ENCODE results near the gene CYYR1.

DNA sequence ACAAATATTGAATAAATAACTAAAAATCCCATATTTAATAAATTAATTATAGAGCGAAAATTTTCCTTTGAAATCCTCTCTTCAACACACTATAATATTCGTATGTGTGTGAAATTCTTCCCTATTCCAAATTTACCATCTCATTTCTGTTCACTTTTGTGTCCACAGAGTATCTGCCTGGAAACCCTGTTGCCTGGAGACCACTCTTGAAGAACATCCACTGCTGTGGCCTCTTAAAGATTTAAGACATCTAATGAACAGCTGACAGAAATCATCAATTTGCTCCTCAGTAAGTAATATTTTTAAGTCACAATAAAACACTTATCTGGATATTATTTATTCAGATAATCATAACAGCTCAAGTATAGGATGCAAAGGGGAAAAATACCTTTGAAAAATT, 69.7 kb downstream of the CYYR1 start:
- TF ChIP-seq, protein P1, sequence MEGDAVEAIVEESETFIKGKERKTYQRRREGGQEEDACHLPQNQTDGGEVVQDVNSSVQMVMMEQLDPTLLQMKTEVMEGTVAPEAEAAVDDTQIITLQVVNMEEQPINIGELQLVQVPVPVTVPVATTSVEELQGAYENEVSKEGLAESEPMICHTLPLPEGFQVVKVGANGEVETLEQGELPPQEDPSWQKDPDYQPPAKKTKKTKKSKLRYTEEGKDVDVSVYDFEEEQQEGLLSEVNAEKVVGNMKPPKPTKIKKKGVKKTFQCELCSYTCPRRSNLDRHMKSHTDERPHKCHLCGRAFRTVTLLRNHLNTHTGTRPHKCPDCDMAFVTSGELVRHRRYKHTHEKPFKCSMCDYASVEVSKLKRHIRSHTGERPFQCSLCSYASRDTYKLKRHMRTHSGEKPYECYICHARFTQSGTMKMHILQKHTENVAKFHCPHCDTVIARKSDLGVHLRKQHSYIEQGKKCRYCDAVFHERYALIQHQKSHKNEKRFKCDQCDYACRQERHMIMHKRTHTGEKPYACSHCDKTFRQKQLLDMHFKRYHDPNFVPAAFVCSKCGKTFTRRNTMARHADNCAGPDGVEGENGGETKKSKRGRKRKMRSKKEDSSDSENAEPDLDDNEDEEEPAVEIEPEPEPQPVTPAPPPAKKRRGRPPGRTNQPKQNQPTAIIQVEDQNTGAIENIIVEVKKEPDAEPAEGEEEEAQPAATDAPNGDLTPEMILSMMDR (IDR thresholded peaks at IDR 0.05; ENCODE audit: low read depth, low read length, missing input control), result no peak
- TF ChIP-seq, protein P2, sequence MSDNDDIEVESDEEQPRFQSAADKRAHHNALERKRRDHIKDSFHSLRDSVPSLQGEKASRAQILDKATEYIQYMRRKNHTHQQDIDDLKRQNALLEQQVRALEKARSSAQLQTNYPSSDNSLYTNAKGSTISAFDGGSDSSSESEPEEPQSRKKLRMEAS (IDR thresholded peaks at IDR 0.05), result no peak
- no peak for TF ChIP-seq RAD21 (IDR thresholded peaks at IDR 0.05)
- TF ChIP-seq YY1 (IDR thresholded peaks at IDR 0.05), result no peak

Measured in liver (tissue), 3 donors.